Sigmoid colon (tissue), 7 donors: ENCODE data around the gene NOL8. TPM values are rescaled to one million over a fixed set of nuclear protein-coding genes. Genes with fewer than 3 reads are reported as not detected.

Experiments used
- DNase-seq: peaks from one replicate; pipeline ENCODE4 v3.0.0-alpha.2; 2019
- H3K27ac ChIP-seq, 4 donors: fragments of 200-600 bp; sonication (generic); one replicate each; pipeline ENCODE4 v1.5.1; 2016 to 2019; ENCODE audit warnings: mild to moderate bottlenecking in 1 of 4
- H3K27me3 ChIP-seq, 3 donors: fragments of 200-600 bp; sonication (generic); one replicate each; pipeline ENCODE4 v1.5.1; 2019; ENCODE audit warnings: mild to moderate bottlenecking in 1 of 3
- H3K36me3 ChIP-seq, 4 donors: fragments of 200-600 bp; sonication (generic); one replicate each; pipeline ENCODE4 v1.5.1; 2016 to 2019
- H3K4me1 ChIP-seq, 4 donors: fragments of 200-600 bp; sonication (generic); one replicate each; pipeline ENCODE4 v1.5.1; 2017 to 2019
- H3K4me3 ChIP-seq, 4 donors: fragments of 200-600 bp; sonication (generic); one replicate each; pipeline ENCODE4 v1.5.1; 2017 to 2019; ENCODE audit warnings: mild to moderate bottlenecking in 2 of 4, moderate library complexity in 1 of 4
- H3K9me3 ChIP-seq, 4 donors: fragments of 200-600 bp in 3 of 4; sonication (generic) in 3 of 4; one replicate each; pipeline versions ENCODE4 v1.5.1 to v1.6.1; 2013 to 2019
- CTCF ChIP-seq, 4 experiments: fragments of 450-650 bp in 3 of 4; fragments of 200-600 bp in 1 of 4; IDR thresholded peaks; one replicate each; pipeline ENCODE4 v1.5.1; 2016 to 2019; ENCODE audit warnings: antibody characterized with exemption in 4 of 4, mild to moderate bottlenecking in 3 of 4, moderate library complexity in 2 of 4
- EP300 ChIP-seq, 4 donors: sonication (generic); formaldehyde crosslinking; IDR thresholded peaks; one replicate each; pipeline ENCODE4 v1.6.1; 2017; ENCODE audit warnings: antibody characterized with exemption in 4 of 4
- POLR2A ChIP-seq, 2 donors: fragments of 450-650 bp; IDR thresholded peaks; one replicate each; pipeline ENCODE4 v1.6.1; 2016; ENCODE audit warnings: antibody characterized with exemption in 2 of 2, mild to moderate bottlenecking in 2 of 2, moderate library complexity in 2 of 2
- POLR2AphosphoS5 ChIP-seq, 4 donors: sonication (generic); formaldehyde crosslinking; IDR thresholded peaks; one replicate each; pipeline ENCODE4 v1.6.1; 2017; ENCODE audit warnings: antibody characterized with exemption in 4 of 4
- WGBS, 2 donors: extraction: QIAGEN DNeasy Blood & Tissue Kit; methylation state at CpG; one replicate each; pipeline ENCODE4 v1.1.7; 2013; 5-methylcytosine and 5-hydroxymethylcytosine counted together
- intact Hi-C: fragments of 100-400 bp; cut with DNase I; formaldehyde crosslinking; loops from one replicate; pipeline ENCODE4 v1.15.1; 2023
- polyA plus RNA-seq, 3 donors: library from polyadenylated mRNA; stranded (reverse); fragments of 200-250 nt; gene quantifications; one replicate each; pipeline ENCODE4 v1.2.3, GENCODE V29; 2013
- total RNA-seq, 4 donors: library from RNA; depleted of rRNA; stranded (reverse); fragments of >200 nt; gene quantifications; one replicate each; pipeline ENCODE4 v1.1.0, GENCODE V29; 2016
- donor health status: healthy with polysubstance abuse.
- donor health status: Bipolar disorder and iron deficiency.
- donor health status: healthy.

NOL8 gene
- total and polyA plus RNA-seq, 7 donors, result 7.9 to 32.1 (median 23.9) TPM

GRCh38 chr9:92332577-92333281 is 7.6 kb upstream of the NOL8 start:
- H3K27me3 ChIP-seq, result no peaks in the 10 kb centered on the region
- H3K9me3 ChIP-seq, result no peaks in the 10 kb centered on the region
- no peak for DNase-seq
- 89 to 91% methylated on average over 3 of the region's 3 CpGs for WGBS, 2 donors
- no peak overlapping the region for H3K4me3 ChIP-seq
- H3K27ac ChIP-seq, result no peak overlapping the region
- no peaks in the 10 kb centered on the region for H3K4me1 ChIP-seq
- intact Hi-C loops, result no loop called here
- H3K36me3 ChIP-seq, result peaks cover 0 to 5% (median 0%) of the 10 kb centered on the region in 4 donors
- no peak for TF ChIP-seq POLR2AphosphoS5 (IDR thresholded peaks at IDR 0.05)
- TF ChIP-seq POLR2A (IDR thresholded peaks at IDR 0.05), result no peak
- no peak for TF ChIP-seq CTCF (IDR thresholded peaks at IDR 0.05)
- TF ChIP-seq EP300 (IDR thresholded peaks at IDR 0.05), result no peak

DNA sequence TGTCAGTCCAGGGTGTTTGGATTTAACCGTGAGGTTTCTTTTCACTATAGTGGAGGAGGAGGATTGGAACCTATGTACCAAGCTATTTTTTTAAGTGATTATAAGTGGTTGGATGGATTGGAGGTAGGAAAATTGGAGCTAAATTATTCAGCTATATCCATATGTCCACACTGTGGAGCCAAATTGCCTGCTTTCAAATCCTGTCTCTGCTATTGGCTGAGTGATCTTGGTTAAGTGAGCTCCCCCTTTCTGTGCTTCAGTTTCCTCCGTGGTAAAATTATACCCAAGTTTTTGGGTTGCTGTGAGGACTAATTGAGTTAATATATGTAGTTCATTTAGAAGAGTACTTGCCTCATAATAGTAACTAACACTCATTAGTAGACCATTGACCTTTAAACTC is 3.1 kb upstream of the NOL8 start:
- 42 to 44% methylated on average over 2 of the region's 2 CpGs for WGBS, 2 donors
- TF ChIP-seq POLR2A (IDR thresholded peaks at IDR 0.05) (no peak), CTCF (IDR thresholded peaks at IDR 0.05) (no peak), POLR2AphosphoS5 (IDR thresholded peaks at IDR 0.05) (no peak), EP300 (IDR thresholded peaks at IDR 0.05) (no peak)
- no peak overlapping the region for H3K27ac ChIP-seq
- no peak overlapping the region for H3K4me3 ChIP-seq
- peaks cover 0 to 21% (median 16%) of the 10 kb centered on the region in 4 donors for H3K4me1 ChIP-seq
- no peak for DNase-seq
- H3K36me3 ChIP-seq, result no peaks in the 10 kb centered on the region
- no peaks in the 10 kb centered on the region for H3K27me3 ChIP-seq
- H3K9me3 ChIP-seq, result no peaks in the 10 kb centered on the region
- intact Hi-C loops, result loop anchor here (10.0 kb wide), 1 partner anchor 437 kb away; the partner anchor contains the start of gene BICD2

GRCh38 chr9:92327283-92327850 is 2.2 kb upstream of the NOL8 start:
- DNase-seq, result no peak
- WGBS, 2 donors, result 81 to 83% methylated on average over 2 of the region's 2 CpGs
- no peaks in the 10 kb centered on the region for H3K9me3 ChIP-seq
- no peak overlapping the region for H3K27ac ChIP-seq
- TF ChIP-seq EP300 (IDR thresholded peaks at IDR 0.05) (no peak), POLR2AphosphoS5 (IDR thresholded peaks at IDR 0.05) (no peak), CTCF (IDR thresholded peaks at IDR 0.05) (no peak), POLR2A (IDR thresholded peaks at IDR 0.05) (no peak)
- intact Hi-C loops, result loop anchor here (10.0 kb wide), 1 partner anchor 437 kb away; the partner anchor contains the start of gene BICD2
- peaks cover 0 to 9% (median 6%) of the 10 kb centered on the region in 4 donors for H3K36me3 ChIP-seq
- H3K4me3 ChIP-seq, result no peak overlapping the region
- peaks cover 0 to 21% (median 16%) of the 10 kb centered on the region in 4 donors for H3K4me1 ChIP-seq
- no peaks in the 10 kb centered on the region for H3K27me3 ChIP-seq

- H3K27me3 ChIP-seq, result no peaks in the 10 kb centered on the region
- TF ChIP-seq EP300 (IDR thresholded peaks at IDR 0.05) (no peak), CTCF (IDR thresholded peaks at IDR 0.05) (no peak), POLR2AphosphoS5 (IDR thresholded peaks at IDR 0.05) (no peak), POLR2A (IDR thresholded peaks at IDR 0.05) (no peak)
- intact Hi-C loops, result loop anchor here (1.0 to 10.0 kb wide), 2 partner anchors 308 to 439 kb away; partner anchors contain the start of gene BICD2
- H3K4me3 ChIP-seq, result peak overlapping the region; percentile 66 to 84 (median 71)
- DNase-seq, result no peak
- peak overlapping the region; percentile 90 to 96 (median 92) for H3K27ac ChIP-seq
- H3K9me3 ChIP-seq, result no peaks in the 10 kb centered on the region
- peaks cover 0 to 21% (median 16%) of the 10 kb centered on the region in 4 donors for H3K4me1 ChIP-seq
- WGBS, 2 donors, result 1 to 2% methylated on average over 30 of the region's 30 CpGs
- H3K36me3 ChIP-seq, result peaks cover 0 to 22% (median 8%) of the 10 kb centered on the region in 4 donors
Observed at GRCh38 chr9:92325991-92326500, 896 bp upstream of the NOL8 start.
